Activated naive CD8-positive, alpha-beta T cell treated with anti-CD3 and anti-CD28 coated beads, Interleukin-2, amount 10 ng/mL, durations not matched to agents 7 days and 5 days (primary cell): ENCODE results near the gene CALHM2. TPM values are rescaled to one million over a fixed set of nuclear protein-coding genes. Genes with fewer than 3 reads are reported as not detected.
"Not testable (repeated sequence)": the region's sequence is repeated elsewhere in the genome, so short reads cannot be mapped to it uniquely, and the experiment has no call there.

Experiments
- ATAC-seq: fragments of 150-1000 bp; cut with Tn5 transposase; one replicate; pipeline ENCODE4 v1.10.0; 2021; ENCODE audit warnings: low read depth, moderate library complexity
- POLR2A ChIA-PET: fragments of 350-600 bp; sonication (Branson Sonifier 250); formaldehyde crosslinking; loops from one replicate; lab custom pipeline; 2021; ENCODE audit warnings: antibody characterized with exemption; lab: Charles Lee
- DNase-seq: peaks from one replicate; pipeline ENCODE4 v3.0.0; 2021
- H3K27ac Mint-ChIP-seq: one replicate; pipeline ENCODE4 v1.8.0; 2022; ENCODE audit warnings: mild to moderate bottlenecking, mixed read lengths
- H3K27me3 Mint-ChIP-seq: one replicate; pipeline ENCODE4 v1.8.0; 2022; ENCODE audit warnings: mild to moderate bottlenecking, moderate library complexity, mixed read lengths
- H3K36me3 Mint-ChIP-seq: one replicate; pipeline ENCODE4 v1.8.0; 2021; ENCODE audit warnings: mild to moderate bottlenecking, mixed read lengths
- H3K4me1 Mint-ChIP-seq: one replicate; pipeline ENCODE4 v1.8.0; 2021; ENCODE audit warnings: mixed read lengths
- H3K4me3 Mint-ChIP-seq: one replicate; pipeline ENCODE4 v1.8.0; 2022; ENCODE audit warnings: mild to moderate bottlenecking, moderate library complexity, mixed read lengths
- H3K9me3 Mint-ChIP-seq: one replicate; pipeline ENCODE4 v1.8.0; 2021; ENCODE audit warnings: mixed read lengths
- total RNA-seq, 2 experiments: library from RNA; stranded (reverse); gene quantifications; one replicate each; pipeline ENCODE4 v1.2.3, GENCODE V29; 2021

Gene CALHM2
- total RNA-seq, 2 experiments from 2014 or later = 117 to 124 TPM

- no peaks in the 10 kb centered on the region for H3K9me3 Mint-ChIP-seq
- H3K36me3 Mint-ChIP-seq = peaks cover 31% of the 10 kb centered on the region
- POLR2A ChIA-PET = interaction anchor here (1.1 to 1.3 kb wide), 4 partner anchors 10 to 68 kb away, joined by 4 to 6 read pairs (median 4); partner anchors contain the start of gene CALHM2
- H3K4me1 Mint-ChIP-seq = peaks cover 2% of the 10 kb centered on the region
- H3K4me3 Mint-ChIP-seq = no peak overlapping the region
- ATAC-seq (no peak), DNase-seq (no peak)
- H3K27me3 Mint-ChIP-seq = no peaks in the 10 kb centered on the region
- no peak overlapping the region for H3K27ac Mint-ChIP-seq
These were observed 34.6 kb downstream of the CALHM2 start for GRCh38 chr10:103417601-103418000.

- H3K36me3 Mint-ChIP-seq = peaks cover 27% of the 10 kb centered on the region
- DNase-seq, H3K9me3 Mint-ChIP-seq, H3K27ac Mint-ChIP-seq, H3K27me3 Mint-ChIP-seq, ATAC-seq, H3K4me3 Mint-ChIP-seq, H3K4me1 Mint-ChIP-seq: not testable (repeated sequence)
- POLR2A ChIA-PET = interaction anchor here (1.1 to 1.4 kb wide), 4 partner anchors 35 to 76 kb away, joined by 3 to 6 read pairs (median 4); partner anchors contain the start of gene CALHM2
These were observed 35.1 kb downstream of the CALHM2 start for GRCh38 chr10:103417148-103417469.

- POLR2A ChIA-PET = interaction anchor here (1.1 to 1.4 kb wide), 4 partner anchors 36 to 76 kb away, joined by 3 to 6 read pairs (median 4); partner anchors contain the start of gene CALHM2
These were observed 35.6 kb downstream of the CALHM2 start for GRCh38 chr10:103416436-103417147.

GRCh38 chr10:103415581-103415980 lies 36.6 kb downstream of the CALHM2 start:
- H3K4me1 Mint-ChIP-seq = peaks cover 2% of the 10 kb centered on the region
- POLR2A ChIA-PET = interaction anchor here (1.4 kb wide), 1 partner anchor 77 kb away, joined by 3 read pairs; no protein-coding TSS in a partner anchor
- no peaks in the 10 kb centered on the region for H3K27me3 Mint-ChIP-seq
- no peak overlapping the region for H3K4me3 Mint-ChIP-seq
- no peak for ATAC-seq
- no peaks in the 10 kb centered on the region for H3K9me3 Mint-ChIP-seq
- peaks cover 23% of the 10 kb centered on the region for H3K36me3 Mint-ChIP-seq
- DNase-seq = no peak
- H3K27ac Mint-ChIP-seq = no peak overlapping the region

More at GRCh38 chr10:103416436-103417147, 35.6 kb downstream of the CALHM2 start:
- peak; percentile 54 for ATAC-seq
- H3K4me3 Mint-ChIP-seq = no peak overlapping the region
- no peak overlapping the region for H3K27ac Mint-ChIP-seq
- H3K36me3 Mint-ChIP-seq = peaks cover 26% of the 10 kb centered on the region
- no peaks in the 10 kb centered on the region for H3K27me3 Mint-ChIP-seq
- peak; percentile 53 for DNase-seq
- no peaks in the 10 kb centered on the region for H3K9me3 Mint-ChIP-seq
- peaks cover 2% of the 10 kb centered on the region for H3K4me1 Mint-ChIP-seq

GRCh38 chr10:103413564-103413963 lies 38.6 kb downstream of the CALHM2 start:
- ATAC-seq (no peak), DNase-seq (no peak)
- Mint-ChIP-seq H3K27ac (no peak overlapping the region), H3K27me3 (no peaks in the 10 kb centered on the region), H3K4me1 (no peaks in the 10 kb centered on the region), H3K4me3 (no peak overlapping the region), H3K36me3 (peaks cover 24% of the 10 kb centered on the region), H3K9me3 (no peaks in the 10 kb centered on the region)
- POLR2A ChIA-PET = no interaction called here

- Mint-ChIP-seq H3K4me3 (peak overlapping the region; percentile 93), H3K36me3 (peaks cover 18% of the 10 kb centered on the region), H3K27me3 (no peaks in the 10 kb centered on the region), H3K9me3 (no peaks in the 10 kb centered on the region), H3K27ac (peak overlapping the region; percentile 91), H3K4me1 (peaks cover 42% of the 10 kb centered on the region)
- POLR2A ChIA-PET = interaction anchor here (1.0 to 3.2 kb wide), 6 partner anchors 8 to 158 kb away, joined by 3 to 27 read pairs (median 6); partner anchors contain the start of gene TAF5
- ATAC-seq (no peak), DNase-seq (no peak)
These were observed 54.9 kb downstream of the CALHM2 start for GRCh38 chr10:103397191-103397825.

GRCh38 chr10:103396789-103397087 lies 55.4 kb downstream of the CALHM2 start:
- DNase-seq = no peak
- no peak for ATAC-seq
- H3K27ac Mint-ChIP-seq = peak overlapping the region; percentile 91
- no peaks in the 10 kb centered on the region for H3K27me3 Mint-ChIP-seq
- no peaks in the 10 kb centered on the region for H3K9me3 Mint-ChIP-seq
- H3K36me3 Mint-ChIP-seq = peaks cover 18% of the 10 kb centered on the region
- peaks cover 43% of the 10 kb centered on the region for H3K4me1 Mint-ChIP-seq
- POLR2A ChIA-PET = interaction anchor here (0.7 to 3.2 kb wide), 9 partner anchors 8 to 158 kb away, joined by 3 to 27 read pairs (median 5); partner anchors contain the start of genes CALHM2, NEURL1 and TAF5
- peak overlapping the region; percentile 93 for H3K4me3 Mint-ChIP-seq

Other genes starting within 250 kb of the CALHM2 start
- not detected for gene RPEL1, start 206.5 kb downstream of the CALHM2 start, total RNA-seq
- under 1 TPM in 1 of 2 experiments, not detected in 1; 0.09 TPM for gene INA, start 175.2 kb downstream of the CALHM2 start, total RNA-seq
- 10 to 100 TPM; 13.6 to 14.7 TPM for gene PCGF6, start 101.2 kb downstream of the CALHM2 start, total RNA-seq
- 10 to 100 TPM; 11.6 to 12.1 TPM for gene TAF5, start 84.4 kb downstream of the CALHM2 start, total RNA-seq
- 100 to 1,000 TPM; 264 to 291 TPM for gene ATP5MK, start 55.9 kb downstream of the CALHM2 start, total RNA-seq
- gene PDCD11, start 55.7 kb downstream of the CALHM2 start, total RNA-seq = 10 to 100 TPM; 45.1 to 49.9 TPM
- gene CALHM1, start 6.5 kb upstream of the CALHM2 start, total RNA-seq = under 1 TPM; 0.74 to 0.94 TPM
- gene CALHM3, start 26.9 kb upstream of the CALHM2 start, total RNA-seq = under 1 TPM; 0.17 to 0.67 TPM
- 1 to 10 TPM; 1.6 to 2.0 TPM for gene NEURL1, start 41.3 kb upstream of the CALHM2 start, total RNA-seq